GM18507 (cell line): ENCODE results near the gene MTX1.
"Not testable (repeated sequence)": the region's sequence is repeated elsewhere in the genome, so short reads cannot be mapped to it uniquely, and the experiment has no call there.

Experiments
- DNase-seq: peaks from one replicate; pipeline ENCODE4 v3.0.0; 2011; ENCODE audit warnings: low read depth; ENCODE audit not compliant: insufficient read length; ENCODE audit errors: extremely low spot score
- FAIRE-seq: peaks from 2 replicates; lab custom pipeline; 2011; peaks lifted over from hg19 to GRCh38; lab: Jason Lieb, UNC

Gene MTX1

DNA sequence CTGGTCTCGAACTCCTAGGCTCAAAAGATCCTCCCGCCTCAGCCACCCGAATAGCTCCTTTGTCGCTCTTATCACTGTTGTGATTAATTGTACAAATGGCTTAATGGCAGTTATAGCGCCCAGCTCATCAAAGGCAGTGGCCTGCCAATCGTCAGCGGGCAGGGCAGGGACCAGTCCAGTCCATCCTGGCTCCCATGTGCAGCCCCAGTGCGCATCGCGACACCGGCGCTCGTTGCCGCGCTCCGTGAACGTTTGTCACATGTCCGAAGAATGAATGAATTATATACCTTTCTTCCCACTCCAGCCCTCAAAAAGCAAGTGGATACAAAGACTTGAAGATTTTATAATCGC lies 18.4 kb downstream of the MTX1 start:
- FAIRE-seq, result no peak

DNA sequence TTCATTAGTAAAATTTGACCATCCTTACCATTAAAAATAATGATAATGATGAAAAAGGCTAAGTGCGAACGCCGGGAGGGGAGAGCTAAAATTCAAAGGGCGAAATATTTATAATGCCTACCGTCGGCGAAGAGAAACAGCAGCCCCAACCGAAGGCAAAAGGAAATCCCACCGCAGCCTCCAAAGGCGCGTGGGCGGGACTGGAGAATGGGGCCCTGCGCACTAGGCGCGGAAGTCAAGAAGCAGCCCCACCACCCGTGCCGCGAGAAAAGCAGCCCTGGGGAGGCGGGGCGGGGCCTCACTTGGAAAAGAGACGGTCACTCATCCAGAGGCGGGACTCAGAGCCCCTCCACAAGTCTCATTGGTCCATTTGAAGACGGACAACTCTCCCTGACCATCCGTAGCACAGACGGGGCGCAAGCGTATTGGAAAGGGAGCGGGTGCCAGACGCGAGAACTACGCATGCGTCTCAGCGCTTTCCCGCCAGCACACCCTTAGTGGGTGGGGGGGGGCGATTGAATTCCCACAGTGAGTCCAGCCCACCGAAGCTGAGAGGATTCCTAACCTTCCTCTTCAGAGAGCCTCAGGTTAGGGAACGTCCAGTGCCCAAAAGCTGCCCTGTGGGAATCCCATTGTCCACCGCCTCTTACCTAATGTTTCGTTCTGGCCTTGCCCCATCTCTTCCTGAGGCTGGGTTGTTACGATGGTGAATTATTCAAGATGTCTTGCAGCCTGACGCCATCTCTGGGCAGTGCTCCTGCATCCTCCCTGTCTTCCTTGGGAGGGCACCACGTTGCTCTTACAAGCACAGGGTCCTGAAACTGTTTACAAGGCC lies 19.0 kb downstream of the MTX1 start:
- peak; percentile 99 for DNase-seq
- FAIRE-seq, result peak; percentile 96

More for the DNA sequence above, 18.4 kb downstream of the MTX1 start:
- no peak for DNase-seq

DNA sequence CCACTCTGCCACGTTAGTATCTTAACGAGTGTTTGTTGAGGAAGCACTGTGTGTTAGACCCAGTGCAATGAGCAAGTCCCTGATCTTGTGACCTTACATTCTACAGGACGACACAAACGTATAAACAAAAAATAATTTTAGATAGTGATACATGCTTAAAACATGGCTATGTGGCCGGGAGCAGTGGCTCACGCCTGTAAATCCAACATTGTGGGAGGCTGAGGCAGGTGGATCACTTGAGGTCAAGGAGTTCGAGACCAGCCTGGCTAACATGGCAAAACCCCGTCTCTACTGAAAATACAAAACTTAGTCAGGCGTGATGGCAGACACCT lies 19.6 kb downstream of the MTX1 start:
- FAIRE-seq, result no peak

DNA sequence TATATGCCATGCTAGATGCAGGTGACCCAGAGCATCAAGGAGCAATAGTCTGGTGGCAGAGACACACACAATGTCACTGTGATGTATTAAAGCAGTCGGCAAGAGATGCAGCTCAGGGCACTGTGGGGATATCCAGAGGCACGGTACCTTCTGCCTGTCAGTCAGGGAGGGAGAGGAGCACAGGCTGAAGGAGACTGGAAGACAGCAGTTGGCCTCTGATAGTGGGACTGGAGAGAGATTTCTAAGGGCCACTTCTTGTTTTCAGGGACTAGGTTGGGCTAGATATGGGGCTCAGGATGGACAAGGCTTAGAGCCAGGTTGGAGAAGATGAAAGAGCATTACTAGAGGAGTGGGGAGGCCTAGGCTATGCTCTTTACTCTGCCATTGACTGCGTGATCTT lies 22.8 kb downstream of the MTX1 start:
- not testable (repeated sequence) for FAIRE-seq

More for the DNA sequence above, 19.6 kb downstream of the MTX1 start:
- DNase-seq, result no peak

DNA sequence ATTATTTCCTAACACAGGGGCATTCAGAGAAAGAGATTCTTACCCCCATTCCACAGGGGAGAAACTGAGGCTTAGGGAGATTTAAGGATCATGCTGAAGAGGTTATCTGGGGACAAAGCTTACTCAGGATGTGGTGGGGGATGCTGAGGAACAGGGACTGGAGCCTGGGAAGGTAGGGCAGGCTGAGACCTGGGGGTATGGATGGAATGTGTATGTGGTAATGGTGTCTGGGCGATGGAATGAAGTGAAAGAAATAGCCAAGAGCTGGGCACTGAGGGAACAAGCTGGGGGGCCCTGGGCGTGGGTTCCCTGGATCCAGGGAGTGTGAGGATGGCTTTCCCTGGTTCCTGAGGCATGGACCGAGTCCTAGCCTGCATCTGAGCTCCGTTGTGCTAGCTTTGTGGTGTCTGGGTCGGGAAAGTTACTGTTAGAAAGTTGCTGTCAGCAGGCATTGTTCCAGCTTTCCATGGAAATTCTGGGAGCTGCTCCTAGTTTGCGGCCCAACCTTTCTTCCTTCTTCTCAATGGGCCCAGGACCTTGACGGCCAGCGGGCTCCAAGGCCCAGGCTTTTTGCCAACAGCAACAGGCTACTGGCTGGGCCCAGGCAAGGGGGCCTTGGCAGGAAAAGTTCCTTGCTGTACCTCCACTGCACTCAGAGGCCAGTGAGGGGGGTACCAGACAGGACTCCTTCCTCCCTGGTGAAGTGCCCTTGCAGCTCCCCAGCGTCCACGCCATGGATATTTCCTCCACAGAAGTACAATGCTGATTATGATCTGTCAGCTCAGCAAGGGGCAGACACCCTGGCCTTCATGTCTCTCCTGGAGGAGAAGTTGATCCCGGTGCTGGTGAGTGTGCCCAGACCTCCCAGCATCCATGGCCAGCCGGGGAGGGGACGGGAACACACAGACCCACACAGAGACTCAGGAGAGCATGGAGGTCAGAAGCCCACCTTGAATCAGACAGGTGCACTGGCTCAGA lies 23.8 kb downstream of the MTX1 start:
- not testable (repeated sequence) for FAIRE-seq, DNase-seq

More for the DNA sequence above, 22.8 kb downstream of the MTX1 start:
- not testable (repeated sequence) for DNase-seq

DNA sequence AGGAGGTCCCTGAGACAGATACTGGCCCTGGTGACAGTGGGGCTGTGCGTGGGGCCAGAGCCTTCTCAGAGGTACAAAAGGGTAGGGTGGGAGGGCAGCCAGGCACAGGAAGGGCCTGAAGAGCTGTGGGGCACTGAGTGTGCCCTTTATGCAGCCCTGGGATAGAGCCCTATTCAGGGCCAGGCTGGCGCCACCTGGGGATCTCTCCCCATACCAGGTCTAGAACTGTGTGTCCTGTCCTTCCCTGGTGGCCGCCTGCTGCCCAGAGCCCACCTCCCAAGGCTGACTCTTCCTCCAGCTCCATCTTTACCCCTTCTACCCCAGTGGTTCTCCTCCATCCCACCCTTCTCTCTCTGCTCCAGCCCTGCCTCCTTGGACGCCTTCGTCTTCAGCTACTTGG lies 25.0 kb downstream of the MTX1 start:
- not testable (repeated sequence) for FAIRE-seq, DNase-seq

DNA sequence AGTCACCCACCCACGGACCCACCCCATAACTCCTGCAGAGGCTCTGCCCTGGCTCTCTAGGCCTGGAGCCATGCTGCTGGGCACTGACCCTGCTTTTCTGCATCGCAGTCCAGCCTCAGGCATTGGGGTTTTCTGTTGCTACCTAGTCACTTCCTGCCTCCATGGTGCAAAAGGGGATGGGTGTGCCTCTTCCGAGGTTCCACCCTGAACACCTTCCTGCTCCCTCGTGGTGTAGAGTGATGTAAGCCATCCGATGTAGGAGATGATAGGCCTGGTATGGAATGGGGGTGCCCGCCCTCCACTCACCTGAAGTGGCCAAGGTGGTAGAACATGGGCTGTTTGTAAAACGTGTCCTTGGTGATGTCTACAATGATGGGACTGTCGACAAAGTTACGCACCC lies 26.9 kb downstream of the MTX1 start:
- not testable (repeated sequence) for FAIRE-seq, DNase-seq

DNA sequence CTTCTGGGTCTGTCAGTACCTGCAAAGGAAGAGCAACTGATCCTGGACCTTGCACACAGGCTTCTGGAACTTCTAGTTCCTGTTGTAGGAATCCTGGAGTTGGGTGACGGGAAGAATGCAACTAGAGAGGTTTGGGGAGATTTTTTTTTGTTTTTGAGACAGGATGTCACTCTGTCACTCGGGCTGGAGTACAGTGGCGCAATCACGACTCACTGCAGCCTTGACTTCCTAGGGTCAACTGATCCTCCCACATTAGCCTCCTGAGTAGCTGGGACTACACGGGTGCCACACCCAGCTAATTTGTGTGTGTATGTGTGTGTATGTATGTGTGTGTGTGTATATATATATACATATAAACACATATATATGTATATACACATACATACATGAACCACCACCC lies 28.0 kb downstream of the MTX1 start:
- FAIRE-seq (no peak), DNase-seq (no peak)

DNA sequence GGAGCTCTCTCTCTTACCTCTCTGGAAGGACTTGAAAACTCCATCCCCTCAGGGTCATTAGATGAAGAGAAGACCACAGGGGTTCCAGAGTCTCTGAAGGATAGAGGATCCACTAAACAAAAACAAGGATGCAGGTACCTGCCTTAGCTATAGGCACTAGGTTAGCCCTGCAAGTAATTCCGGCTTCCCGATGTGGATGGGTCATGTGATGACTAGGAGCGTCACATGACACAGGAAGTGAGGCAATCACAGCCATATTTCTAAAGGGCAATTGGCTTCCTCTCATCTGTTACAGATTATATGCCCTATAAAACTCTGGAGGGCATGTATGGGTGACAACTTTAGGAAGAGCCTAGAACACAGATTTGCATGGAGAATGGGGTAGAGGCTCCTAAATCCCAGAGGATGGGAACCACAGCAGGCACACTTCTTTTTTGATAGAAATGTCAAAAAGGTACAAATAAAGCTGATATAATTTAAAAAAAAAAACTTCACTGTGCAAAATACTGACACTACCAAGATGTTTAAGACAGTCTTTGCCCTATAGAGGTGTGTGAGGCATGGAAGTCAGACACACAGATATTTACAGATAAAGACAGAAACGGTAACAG lies 32.7 kb downstream of the MTX1 start:
- peak; percentile 47 for FAIRE-seq
- DNase-seq, result no peak

DNA sequence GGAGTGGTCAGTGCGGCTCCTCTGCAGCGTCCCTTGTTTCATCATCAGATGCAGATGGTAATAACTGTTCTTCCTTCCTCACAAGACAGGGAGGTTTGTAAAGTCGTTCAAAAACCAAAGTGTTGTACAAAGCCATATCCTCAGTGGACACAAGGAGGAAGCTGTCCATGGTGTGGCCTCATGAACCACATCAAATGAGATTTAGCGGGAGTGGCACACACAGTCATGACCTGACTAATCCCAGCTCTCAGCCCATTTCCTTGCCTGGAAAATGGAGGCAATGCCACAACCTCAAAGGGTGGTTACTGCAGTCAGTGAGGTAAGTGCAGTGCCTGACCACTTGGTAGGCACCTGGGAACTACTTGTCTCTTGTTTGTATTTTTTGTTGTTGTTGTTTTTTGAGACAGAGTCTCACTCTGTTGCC lies 33.4 kb downstream of the MTX1 start:
- FAIRE-seq, result no peak

DNA sequence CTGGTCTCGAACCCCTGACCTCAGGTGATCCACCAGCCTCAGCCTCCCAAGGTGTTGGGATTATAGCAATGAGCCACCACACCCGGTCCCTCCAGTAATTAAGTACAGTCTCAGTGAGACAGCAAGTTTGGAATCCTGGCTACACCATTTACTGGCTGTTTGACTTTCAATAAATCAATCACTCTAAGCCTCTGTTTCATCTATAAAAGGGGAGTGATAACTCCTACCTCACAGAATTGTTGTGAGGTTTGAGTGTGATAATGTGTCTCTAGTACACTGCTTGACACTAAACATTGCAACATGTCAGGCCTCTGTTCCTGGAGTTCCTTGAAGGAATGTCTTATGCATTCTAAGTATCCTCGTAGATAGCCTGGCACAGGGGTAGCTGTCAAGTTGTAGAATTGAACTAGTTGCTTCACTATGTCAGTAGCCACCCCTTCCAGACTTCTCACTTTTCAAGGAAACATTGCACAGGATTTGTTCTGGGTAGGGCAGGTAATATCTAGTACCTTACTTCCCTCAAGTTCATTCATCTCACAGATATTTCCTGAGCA lies 34.4 kb downstream of the MTX1 start:
- no peak for FAIRE-seq

More for the DNA sequence above, 33.4 kb downstream of the MTX1 start:
- no peak for DNase-seq

DNA sequence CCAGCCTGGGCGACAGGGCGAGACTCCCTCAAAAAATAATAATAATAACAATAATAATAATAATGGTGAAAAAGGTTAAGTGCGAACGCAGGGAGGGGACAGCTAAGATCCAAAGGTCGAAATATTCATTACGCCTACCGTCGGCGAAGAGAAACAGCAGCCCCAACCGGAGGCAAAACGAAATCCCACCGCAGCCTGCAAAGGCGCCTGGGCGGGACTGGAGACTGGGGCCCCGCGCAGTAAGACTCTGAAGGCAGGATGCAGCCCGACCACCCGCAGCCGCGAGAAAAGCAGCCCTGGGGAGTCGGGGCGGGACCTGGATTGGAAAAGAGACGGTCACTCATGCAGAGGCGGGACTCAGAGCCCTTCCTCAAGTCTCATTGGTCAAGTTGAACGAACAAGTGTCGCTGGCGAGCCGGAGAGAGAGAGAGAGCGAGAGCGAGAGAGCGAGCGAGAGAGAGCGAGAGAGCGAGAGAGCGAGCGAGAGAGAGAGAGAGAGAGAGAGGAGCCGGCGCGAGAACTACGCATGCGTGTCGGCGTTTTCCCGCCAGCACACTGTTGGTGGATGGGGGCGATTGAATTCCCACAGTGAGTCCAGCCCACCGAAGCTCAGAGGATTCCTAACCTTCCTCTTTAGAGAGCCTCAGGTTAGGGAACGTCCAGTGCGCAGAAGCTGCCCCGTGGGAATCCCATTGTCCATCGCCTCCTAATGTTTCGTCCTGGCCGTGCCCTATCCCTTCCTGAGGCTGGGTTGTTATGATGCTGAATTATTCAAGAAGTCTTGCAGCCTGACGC lies 36.1 kb downstream of the MTX1 start:
- FAIRE-seq (peak; percentile 94), DNase-seq (peak; percentile 95)

More for the DNA sequence above, 34.4 kb downstream of the MTX1 start:
- DNase-seq, result no peak

DNA sequence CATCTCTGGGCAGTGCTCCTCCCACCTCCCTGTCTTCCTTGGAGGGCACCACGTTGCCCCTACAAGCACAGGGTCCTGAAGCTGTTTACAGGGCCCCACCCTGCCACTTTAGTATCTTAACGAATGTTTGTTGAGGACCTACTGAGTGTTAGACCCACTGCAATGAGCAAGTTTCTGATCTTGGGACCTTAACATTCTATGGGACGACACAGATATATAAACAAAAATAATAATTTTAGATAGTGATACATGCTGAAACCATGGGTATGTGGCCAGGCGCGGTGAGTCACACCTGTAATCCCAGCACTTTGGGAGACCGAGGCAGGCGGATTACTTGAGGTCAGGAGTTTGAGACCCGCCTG lies 36.6 kb downstream of the MTX1 start:
- DNase-seq, result no peak
- no peak for FAIRE-seq

DNA sequence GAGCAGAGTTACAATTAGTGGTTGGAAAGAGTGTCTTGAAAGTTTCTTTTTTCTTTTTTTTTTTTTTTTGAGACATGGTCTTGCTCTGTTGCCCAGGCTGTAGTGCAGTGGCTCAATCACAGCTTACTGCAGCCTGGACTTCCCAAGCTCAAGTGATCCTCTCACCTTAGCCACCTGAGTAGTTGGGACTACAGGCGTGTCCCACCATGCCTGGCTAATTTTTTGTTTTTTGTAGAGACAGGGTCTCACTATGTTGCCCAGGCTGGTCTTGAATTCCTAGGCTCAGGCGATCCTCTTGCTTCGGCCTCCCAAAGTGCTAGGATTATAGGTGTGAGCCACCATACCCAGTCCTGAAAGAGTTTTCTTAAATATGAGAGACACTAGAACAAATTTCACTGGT lies 38.3 kb downstream of the MTX1 start:
- not testable (repeated sequence) for DNase-seq, FAIRE-seq

DNA sequence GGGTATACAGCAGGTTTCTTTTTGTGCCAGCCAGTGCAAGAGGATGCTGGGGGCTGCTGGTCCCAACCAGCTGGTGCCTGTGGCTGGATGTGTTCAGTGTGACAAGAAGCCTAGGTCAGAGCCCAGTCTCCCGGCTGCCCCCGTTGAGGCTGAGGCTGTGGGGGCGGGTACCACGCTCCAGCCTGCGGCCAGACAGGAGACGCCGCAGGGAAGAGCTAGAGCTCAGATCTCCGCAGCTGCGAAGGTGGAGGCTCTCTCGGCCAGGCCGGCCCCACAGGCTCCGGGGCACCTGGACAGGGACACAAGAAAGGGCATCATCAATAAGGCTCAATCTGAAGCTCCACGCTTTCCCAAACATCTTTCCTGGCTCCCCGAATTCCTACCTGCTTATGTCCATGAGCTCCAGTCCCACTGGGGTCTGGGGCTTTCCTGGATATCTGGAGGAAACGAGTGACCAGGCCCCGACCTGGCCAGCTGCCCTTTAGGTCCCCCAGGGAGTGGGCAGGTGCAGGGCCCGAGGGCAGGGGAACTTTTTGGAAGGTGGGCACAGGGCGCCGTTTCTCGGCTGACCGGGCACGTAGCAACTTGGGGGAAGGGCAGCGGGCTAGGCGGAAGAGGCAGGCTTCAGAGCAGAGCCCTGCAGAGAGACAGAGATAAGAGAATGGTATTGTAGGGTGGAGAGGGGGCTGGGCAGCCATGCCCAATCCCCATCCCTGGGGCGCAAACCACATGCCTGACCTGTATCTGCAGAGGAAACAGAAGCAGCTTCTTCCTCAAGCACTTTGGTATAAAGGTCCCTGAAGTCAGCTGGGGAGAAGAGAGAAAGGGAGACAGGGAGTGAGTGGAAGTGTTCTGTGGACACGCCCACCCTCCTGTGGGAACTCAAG lies 39.4 kb downstream of the MTX1 start:
- no peak for FAIRE-seq
- no peak for DNase-seq

DNA sequence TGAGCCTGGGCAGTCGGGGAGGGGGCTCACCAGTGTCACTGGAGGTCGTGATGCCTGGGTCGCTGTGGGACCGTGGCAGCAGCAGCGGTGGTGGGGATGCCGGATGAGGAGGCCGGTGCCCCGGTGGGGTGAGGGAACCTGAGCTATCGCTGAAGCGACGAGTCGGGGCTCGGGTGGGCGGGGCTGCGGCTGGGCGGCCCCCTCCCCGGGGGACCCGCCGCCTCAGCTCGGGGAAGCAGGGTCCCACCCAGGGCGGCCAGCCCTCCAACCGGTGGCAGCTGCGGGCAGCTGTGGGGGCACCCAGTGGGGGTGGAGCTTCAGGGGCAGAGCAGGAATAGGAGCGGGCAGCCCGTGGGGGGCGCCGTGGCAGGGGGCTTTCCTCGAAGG lies 41.7 kb downstream of the MTX1 start:
- no peak for DNase-seq
- no peak for FAIRE-seq

DNA sequence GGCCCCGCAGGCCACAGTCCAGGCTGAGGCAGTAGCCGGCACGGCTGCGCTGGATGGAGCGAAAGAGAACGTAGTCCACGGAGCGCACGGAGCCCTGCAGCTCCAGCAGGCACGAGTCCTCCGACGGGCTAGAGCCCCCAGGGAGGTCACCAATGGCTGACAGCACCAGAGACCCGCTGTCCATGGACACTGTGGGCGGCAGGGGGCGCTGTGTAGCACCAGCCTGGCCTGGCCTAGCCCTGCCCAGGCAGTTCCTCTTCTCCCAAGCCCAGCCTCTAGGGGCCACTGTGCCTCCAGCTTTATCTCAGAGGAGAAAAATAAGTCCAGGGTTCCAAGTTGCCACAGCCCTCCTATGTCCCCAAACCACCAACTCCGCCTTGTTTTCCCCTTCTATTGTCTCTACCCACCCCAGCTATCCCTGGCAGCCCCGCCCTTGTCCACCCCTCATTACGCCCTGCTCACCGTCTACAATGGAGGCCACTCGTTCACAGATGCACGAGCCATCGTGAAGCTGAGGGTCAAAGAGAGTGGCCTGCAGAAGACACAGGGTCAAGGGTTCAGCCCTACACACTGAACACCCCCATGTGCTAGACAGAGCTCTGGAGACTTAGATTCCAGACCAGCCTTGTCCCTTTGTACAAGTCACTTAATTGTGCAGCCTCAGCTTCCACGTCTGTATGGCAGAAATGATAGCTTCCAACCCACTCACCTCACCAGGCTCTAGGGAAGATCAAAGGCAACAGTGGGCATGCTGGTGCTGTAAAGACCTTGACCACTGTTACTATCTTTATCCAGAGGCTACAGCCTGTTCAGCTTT lies 42.3 kb downstream of the MTX1 start:
- peak; percentile 91 for DNase-seq
- peak; percentile 86 for FAIRE-seq
